HG03103 (cell line): ENCODE data around the gene MAST1.
"Not testable (repeated sequence)": the region's sequence is repeated elsewhere in the genome, so short reads cannot be mapped to it uniquely, and the experiment has no call there.

Experiments
- ATAC-seq: cut with Tn5 transposase; IDR thresholded peaks from one replicate; pipeline ENCODE4 v1.9.1; 2021; ENCODE audit warnings: low read depth; ENCODE audit not compliant: unreplicated experiment

Gene MAST1

GRCh38 chr19:12838886-12839756 lies 806 bp downstream of the MAST1 start:
- ATAC-seq = no peak

DNA sequence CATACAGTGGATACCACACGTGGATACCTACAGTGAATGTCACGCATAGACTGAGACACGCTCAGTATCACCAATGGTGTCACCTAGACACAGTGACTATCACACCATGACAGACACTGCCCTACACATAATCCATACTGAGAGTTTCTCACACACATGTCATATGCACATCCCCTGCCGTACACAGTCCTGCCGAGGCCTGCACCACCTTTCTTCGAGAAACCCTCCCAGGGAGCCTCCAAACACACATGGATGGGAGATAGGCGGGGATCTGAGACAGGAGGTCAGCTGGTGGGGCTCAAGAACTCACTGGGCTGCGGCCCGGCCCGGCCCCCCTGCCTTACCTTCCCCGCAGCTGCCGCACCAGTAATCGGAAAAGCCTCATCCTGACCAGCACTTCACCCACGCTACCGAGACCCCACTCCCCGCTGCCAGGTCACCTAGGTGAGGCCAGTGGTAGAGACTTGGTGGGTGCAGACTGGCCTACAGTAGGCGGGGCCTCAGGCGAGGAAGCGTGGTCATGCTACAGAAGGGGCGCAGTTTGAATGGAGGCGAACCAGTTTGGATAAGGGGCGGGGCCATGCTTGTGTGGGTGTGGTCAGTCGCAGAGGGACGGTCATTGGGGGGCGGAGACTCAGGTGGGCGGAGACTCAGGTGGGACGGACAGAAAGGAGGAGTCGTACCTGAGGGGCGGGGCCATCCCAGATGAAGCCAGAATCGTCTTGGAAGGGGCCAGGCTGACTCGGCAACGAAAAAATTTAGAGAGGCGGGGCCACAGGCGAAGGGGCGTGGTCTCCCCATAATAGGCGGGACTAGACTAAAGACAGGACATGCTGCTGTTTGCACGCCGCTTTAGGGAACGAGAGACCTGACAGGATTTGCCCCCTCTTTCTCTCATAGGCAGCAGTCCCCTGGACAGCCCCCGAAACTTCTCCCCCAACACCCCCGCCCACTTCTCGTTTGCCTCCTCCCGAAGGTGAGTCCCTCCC lies 2.1 kb downstream of the MAST1 start:
- ATAC-seq = no peak

- ATAC-seq = no peak
These were observed 2.8 kb downstream of the MAST1 start for GRCh38 chr19:12841094-12841493.

DNA sequence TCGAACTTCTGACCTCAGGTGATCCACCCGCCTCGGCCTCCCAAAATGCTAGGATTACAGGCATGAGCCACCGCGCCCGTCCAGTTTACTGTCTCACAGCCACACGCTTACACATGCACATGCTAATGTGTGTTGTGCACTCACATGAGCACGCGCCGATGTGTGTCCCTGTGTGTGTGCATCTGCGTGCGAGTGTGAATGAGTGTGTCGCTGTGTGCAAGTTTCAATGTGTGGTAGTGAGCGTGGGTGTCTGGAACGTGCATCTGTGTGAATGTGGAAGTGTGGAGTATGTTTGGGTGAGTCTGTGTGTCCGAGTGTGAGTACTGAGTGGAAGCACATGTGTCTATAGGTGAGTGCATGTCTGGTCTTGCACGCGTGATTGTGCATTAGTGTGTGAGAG lies 4.2 kb downstream of the MAST1 start:
- no peak for ATAC-seq

GRCh38 chr19:12843328-12843727 lies 5.0 kb downstream of the MAST1 start:
- no peak for ATAC-seq

GRCh38 chr19:12843999-12844732 lies 5.9 kb downstream of the MAST1 start:
- ATAC-seq = no peak

DNA sequence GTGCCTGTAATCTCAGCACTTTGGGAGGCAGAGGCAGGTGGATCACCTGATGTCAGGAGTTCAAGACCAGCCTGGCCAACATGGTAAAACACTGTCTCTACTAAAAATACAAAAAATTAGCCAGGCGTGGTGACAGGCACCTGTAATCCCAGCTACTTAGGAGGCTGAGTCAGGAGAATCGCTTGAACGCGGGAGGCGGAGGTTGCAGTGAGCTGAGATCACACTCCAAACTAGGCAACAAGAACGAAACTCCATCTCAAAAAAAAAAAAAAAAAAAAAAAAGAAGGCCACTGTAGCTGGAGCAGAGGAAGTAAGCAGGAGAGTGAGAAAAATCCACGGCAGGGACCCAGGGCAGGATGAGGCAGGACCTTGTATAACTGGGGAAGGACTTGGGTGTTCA lies 8.3 kb downstream of the MAST1 start:
- ATAC-seq = not testable (repeated sequence)

GRCh38 chr19:12847159-12848139 lies 9.1 kb downstream of the MAST1 start:
- ATAC-seq = no peak

GRCh38 chr19:12856653-12857052 lies 18.3 kb downstream of the MAST1 start:
- no peak for ATAC-seq

DNA sequence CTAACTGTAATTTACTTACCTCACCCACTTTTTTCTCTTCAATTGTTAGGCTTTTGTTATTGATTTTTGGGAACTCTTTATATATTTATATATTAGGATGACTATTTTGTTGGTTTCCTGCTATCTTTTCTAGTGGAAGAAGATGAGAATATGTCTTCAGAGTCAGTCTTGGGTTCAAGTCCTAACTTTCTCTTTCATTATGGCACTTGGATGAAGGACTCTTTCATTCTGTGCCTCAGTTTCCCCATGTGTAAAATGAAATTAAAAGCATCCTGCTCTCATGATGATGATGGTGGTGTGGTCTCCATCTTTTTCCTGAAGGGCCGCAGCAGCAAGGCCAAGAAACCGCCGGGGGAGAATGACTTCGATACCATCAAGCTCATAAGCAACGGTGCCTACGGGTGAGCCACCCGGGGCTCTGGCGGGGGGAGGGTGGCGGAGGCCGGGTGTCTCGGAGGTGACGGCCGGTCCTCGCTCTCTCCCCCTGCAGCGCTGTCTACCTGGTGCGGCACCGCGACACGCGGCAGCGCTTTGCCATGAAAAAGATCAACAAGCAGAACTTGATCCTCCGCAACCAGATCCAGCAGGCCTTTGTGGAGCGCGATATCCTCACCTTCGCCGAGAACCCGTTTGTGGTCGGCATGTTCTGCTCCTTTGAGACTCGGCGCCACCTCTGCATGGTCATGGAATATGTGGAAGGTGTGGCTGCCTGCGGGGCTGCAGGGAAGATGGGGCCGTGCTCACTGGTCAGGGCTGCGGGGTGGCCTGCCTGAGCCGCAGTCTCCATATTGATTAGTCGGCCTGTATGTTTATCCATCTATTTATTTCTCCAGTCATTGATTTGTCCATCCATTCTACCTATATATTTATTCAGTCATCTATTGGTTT lies 20.0 kb downstream of the MAST1 start:
- ATAC-seq = no peak

GRCh38 chr19:12859546-12859945 lies 21.2 kb downstream of the MAST1 start:
- ATAC-seq = no peak

DNA sequence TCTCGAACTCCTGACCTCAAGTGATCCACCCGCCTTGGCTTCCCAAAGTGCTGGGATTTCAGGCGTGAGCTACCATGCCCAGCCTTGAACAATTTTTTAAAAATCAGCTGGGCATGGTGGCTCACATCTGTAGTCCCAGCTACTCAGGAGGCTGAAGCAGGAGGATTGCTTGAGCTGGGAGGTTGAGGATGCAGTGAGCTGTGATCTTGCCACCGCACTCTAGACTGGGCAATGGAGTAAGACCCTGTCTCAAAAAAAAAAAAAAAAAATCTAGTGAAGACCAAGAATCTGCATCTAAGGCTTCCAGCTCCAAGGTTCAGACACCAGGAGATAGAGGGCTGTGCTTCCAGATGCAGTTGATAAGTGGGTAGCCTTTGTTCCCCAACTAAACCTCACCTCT lies 25.8 kb downstream of the MAST1 start:
- no peak for ATAC-seq

- ATAC-seq = no peak
These were observed 26.7 kb downstream of the MAST1 start for GRCh38 chr19:12864721-12865715.

DNA sequence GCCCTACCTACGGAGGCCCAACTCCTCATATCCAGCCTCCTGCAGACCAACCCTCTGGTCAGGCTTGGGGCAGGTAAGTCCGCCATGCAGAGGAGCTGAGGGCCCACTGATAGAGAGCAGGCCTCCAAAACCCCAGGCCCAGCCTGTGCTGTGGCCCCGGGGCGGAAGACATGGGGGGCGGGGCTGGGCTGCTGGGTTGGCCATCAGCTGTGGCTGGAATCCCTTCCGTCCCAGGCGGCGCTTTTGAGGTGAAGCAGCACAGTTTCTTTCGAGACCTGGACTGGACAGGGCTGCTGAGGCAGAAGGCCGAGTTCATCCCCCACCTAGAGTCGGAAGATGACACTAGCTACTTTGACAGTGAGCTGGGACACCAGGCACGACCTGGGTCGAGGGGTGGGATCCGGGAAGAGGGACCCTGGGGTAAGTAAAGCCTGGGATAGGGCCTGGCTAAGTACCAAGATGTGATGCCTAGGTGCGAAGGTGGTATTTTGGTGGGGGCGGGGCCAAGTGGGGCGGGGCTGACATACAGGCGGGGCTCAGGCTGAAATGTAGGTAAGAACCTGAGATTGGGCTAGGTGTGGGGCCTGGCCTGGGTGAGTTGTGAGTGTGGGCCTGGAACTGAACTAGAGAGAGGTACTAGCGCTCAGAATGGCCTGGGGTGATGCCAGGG lies 27.6 kb downstream of the MAST1 start:
- ATAC-seq = no peak

- ATAC-seq = no peak
These were observed 28.3 kb downstream of the MAST1 start for GRCh38 chr19:12866416-12867119.
